GM21786 (cell line): ENCODE measurements around the gene NFILZ.

Source experiments
- ATAC-seq: cut with Tn5 transposase; IDR thresholded peaks from one replicate; pipeline ENCODE4 v1.9.1; 2021; ENCODE audit not compliant: unreplicated experiment

The NFILZ gene

GRCh38 chr19:8629996-8630683, at the start of gene NFILZ:
NFILZ (plus strand) TSS chr19:8630633; CDS start chr19:8676766, 46,133 bp downstream.
- no peak for ATAC-seq

GRCh38 chr19:8580710-8581281, 49.6 kb upstream of the NFILZ start:
- ATAC-seq = no peak

DNA sequence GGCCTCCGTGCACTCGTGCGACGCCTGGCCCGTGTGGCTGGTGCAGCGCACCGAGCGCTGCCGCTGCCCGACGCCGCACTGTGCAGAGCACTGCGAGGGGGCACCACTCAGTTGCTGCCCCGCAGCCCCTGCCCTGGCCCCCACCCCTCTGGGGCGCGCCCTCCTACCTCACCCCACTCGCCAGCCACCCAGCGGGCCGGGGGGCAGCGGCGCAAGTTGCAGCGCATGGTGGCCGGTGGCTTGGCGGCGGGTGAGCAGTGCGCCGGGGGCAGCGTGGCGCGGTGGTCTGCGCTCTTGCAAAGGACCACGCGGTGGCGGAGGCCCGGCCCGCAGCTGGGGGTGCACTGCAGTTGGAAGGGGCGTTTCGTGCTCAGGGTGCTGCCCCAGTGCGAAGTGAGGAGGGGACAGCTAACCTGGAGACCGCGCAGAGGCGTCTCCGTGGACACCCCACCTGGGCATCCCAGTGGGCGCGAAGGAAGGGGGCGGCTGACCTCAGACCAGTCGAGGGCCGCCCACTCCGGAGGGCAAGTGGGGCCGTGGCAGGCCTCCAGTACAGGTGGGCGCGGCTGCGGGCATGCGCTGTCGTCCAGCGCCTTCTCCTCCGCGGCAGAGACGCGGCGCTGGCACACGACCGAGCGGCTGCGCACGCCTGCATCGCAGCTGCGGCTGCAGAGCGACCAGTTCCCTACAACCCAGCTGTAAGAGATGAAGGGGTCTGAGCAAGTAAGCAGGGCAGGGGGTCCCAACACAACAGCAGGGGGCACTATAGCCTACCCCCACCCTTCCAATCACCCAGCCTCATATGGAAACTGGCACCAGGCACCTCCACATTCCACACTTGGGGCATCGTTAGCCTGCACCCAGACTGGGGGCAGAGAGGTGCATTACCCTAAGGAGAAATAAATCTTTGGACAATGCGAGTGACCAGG, 45.2 kb upstream of the NFILZ start:
- no peak for ATAC-seq

GRCh38 chr19:8585894-8586750, 44.3 kb upstream of the NFILZ start:
- ATAC-seq = no peak

DNA sequence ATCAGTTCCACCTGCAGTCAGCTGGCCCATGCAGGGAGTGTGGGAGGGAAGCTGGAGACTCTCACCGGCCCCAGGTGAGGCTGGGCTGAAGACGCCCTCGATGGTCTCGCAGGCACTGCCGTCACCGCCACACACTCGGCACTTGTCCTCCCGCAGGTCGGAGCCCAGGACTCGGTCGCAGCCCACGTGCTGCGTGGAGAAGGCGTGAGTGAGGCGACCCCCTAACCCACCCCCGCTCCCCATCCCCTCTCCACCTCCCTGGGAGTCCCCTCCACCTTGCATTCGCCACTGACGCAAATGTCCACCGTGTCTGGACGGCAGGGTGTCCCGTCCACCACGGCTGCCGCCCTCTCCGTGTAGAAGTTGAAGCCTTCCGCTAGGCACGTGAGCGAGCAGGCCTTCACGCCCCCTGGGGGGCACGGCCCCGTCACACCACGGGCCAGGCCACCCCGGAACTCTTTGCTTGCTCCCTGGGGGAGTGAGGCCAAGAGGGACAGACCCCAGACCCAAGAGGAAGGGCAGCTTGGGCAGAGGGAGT, 41.2 kb upstream of the NFILZ start:
- ATAC-seq = no peak

GRCh38 chr19:8592231-8593009, 38.0 kb upstream of the NFILZ start:
- no peak for ATAC-seq

DNA sequence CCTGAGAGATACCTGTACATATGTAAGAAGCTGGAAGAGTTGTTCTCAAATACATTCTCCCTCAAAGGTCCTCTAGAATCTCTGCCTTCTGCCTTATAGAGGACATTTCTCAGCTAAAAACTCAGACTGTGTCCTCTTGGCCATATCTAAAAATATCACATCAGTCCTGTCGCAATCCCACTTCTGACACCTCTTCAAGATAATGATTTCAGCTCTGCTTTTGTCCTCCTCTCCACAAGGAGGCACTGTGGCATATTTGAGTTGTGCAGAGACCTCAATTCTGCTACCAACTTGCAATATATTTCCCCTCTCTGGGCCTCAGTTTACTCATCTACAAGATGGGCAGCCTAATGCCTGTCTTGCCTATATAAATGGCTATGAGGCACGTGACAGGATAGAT, 36.5 kb upstream of the NFILZ start:
- ATAC-seq = no peak

DNA sequence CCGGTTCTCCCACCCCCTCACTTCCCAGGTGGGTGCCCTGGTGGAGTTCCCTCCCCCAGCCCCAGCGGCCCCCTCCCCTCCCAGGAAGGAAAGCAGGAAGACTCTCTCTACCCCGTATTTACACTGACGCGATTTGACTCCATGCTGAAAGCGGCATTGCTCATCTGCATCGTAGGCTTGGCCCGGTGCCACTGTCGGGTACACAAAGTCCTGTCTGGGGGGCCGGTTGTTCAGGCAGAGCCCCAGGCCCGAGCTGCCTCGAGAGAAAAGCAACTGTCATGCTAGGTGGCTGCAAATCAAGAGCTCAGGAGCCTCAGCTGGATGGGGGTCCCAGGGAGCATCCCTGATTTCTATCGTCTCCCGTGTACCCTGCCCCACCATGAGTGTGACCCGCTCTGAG, 34.8 kb upstream of the NFILZ start:
- no peak for ATAC-seq

GRCh38 chr19:8596168-8596567, 34.3 kb upstream of the NFILZ start:
- no peak for ATAC-seq

GRCh38 chr19:8600064-8600463, 30.4 kb upstream of the NFILZ start:
- no peak for ATAC-seq

- no peak for ATAC-seq
Observed at GRCh38 chr19:8600816-8601215, 29.6 kb upstream of the NFILZ start.

- ATAC-seq = no peak
Observed at GRCh38 chr19:8601796-8602195, 28.6 kb upstream of the NFILZ start.

GRCh38 chr19:8605514-8605913, 24.9 kb upstream of the NFILZ start:
- no peak for ATAC-seq

GRCh38 chr19:8607386-8607785, 23.0 kb upstream of the NFILZ start:
- ATAC-seq = no peak

DNA sequence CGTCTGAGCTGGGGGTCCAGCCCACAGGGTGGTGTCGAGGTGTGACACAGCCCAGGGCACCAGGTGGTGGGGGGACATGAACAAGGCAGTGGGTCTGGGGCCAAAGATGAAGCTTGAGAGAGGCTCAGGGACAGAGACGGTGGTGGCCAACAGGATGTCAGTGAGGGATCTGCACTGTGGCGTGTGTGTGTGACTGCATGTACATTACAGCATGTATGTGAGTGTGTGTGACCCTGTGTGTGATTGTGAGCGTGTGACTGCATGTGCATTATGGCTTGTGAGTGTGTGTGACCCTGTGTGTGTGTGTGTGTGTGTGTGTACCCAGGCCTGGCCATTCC, 21.5 kb upstream of the NFILZ start:
- ATAC-seq = no peak

DNA sequence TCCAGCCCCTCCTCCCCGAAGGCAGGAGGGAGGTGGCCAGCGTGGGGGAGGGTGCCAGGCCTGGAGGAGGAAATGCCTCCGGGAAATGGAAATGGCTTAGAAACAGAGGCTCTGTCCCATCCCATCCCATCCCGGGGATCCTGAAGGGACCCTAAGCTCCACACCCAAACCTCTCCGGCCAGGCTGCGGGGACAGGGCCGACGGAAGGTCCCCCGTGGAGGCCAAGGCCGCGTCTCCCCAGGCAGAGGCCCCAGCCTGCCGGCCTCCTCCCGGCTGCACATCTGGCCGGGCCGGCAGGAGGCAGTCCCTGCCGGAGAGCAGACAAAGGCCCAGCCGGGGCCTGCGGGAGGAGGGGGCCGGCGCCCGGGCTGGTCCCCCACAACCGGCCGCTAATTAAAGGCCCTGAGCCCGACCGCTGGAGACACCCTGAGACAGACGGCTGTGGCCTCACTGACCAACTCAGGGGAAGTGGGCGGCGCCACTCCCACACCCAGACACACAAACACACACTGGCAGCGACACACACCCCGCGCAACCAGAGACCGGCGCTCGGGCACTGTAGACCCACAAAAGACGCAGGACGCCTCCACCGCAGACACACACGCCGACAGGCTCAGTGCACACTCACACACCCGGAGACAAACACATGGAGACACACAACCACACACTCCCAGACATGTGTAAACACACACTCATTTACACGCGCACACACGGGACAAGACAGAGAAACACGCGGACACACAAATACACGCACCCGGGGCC, 21.0 kb upstream of the NFILZ start:
- no peak for ATAC-seq

- no peak for ATAC-seq
Observed at GRCh38 chr19:8610041-8610935, 20.1 kb upstream of the NFILZ start, which contains the start of gene ADAMTS10. ADAMTS10 (minus strand) TSS chr19:8610715; CDS start chr19:8605710, 5,005 bp downstream.

GRCh38 chr19:8610936-8611300, 19.5 kb upstream of the NFILZ start:
- ATAC-seq = no peak
